GM21360 (cell line): Measurements from ENCODE around the gene LIPN.

ENCODE experiments used
- ATAC-seq: cut with Tn5 transposase; IDR thresholded peaks from one replicate; pipeline ENCODE4 v1.9.1; 2021; ENCODE audit warnings: mild to moderate bottlenecking, moderate library complexity; ENCODE audit not compliant: unreplicated experiment

The LIPN gene

DNA sequence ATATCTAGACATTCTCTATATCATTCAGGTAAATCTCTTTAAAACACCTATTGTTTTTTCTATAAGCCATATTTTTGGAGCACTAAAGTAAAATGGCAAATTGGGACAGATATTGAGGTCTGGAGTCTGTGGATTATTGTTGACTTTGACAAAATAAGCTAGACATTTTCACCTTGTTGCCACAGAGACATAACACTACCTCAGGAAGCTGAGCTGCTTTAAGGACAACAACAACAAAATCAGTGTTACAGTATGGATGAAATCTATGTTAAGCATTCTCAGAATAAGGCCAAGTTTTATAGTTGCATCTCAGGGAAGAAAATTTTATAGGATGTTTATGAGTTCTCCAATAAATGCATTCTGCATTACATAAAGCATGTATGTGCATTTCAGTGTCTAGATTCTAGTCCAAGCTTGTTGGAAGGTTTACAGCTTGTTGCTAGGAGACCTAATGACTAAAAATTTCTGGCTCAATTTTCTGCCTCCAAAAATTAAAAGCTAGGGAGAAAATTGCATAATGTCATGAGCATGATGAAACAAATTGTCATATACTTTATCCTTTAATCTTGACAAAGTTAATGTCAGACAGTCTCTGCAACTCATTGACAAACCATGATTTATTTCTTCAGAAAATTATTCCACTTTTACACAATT, 61.1 kb downstream of the LIPN start:
- ATAC-seq, result no peak

DNA sequence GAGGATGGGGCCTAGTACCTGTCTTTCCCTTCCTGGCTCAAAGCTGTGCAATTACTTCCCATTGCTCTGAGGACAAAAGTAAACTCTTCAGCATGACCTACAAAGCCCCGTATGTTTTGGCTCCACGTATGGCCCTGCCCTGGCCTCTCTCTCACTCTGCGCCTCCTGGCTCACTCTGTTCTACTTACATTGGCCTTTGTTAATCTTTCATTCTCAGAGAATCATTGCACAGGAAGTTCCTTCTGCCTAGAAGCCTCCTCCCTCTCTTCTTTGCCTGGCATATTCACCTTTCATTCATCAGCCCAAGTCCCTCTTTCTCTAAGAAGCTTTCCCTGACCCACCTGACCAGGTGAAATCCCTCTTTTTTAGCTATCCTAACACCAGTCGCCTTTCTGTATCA, 66.6 kb downstream of the LIPN start:
- ATAC-seq, result no peak

DNA sequence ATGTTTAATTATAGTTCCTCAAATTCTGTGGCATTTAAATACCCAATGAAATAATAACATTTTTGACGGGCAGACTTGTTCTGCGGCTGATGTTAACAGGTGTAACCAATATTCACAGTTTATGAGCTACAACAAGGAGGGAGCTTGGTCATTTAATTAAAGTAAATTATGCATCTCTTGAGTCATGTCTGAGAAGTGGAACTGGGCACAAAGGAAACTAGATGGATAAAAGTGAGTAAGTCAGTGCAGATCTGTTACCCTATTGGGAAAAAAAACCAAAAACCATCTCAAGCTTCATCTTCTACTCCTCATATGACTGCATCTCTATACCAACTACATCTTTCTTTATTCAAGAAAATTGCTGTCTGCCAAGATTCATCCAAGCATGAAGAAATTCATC, 67.9 kb downstream of the LIPN start:
- no peak for ATAC-seq

DNA sequence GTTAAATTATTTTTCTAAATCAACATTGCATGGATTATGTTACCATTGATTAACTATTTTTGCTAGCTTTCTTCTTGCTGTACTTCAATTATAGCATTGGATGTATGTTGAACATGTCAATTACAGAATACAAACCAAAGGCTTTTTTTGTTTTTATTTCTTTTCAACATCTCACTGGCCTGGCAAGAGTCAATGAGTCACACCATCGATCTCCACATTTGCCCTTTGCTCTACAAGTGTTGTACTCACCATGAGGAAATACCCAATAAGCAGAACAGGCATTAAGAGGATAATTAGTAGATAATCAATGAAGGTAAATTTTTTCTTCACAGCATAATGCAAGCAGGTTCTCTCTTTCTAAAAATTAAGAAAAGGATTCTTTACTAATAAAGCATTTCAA, 68.5 kb downstream of the LIPN start:
- no peak for ATAC-seq
